NCI-H526 treated with DMSO at 0.1 percent for 48 hours (cell line): Measurements from ENCODE around the gene DNASE2B.

ENCODE experiments used
- DNase-seq: peaks from one replicate; lab custom pipeline; 2025; lab: John Stamatoyannopoulos, UW

Gene DNASE2B

GRCh38 chr1:84374991-84375696, 23.1 kb upstream of the DNASE2B start:
- DNase-seq, result no peak

DNA sequence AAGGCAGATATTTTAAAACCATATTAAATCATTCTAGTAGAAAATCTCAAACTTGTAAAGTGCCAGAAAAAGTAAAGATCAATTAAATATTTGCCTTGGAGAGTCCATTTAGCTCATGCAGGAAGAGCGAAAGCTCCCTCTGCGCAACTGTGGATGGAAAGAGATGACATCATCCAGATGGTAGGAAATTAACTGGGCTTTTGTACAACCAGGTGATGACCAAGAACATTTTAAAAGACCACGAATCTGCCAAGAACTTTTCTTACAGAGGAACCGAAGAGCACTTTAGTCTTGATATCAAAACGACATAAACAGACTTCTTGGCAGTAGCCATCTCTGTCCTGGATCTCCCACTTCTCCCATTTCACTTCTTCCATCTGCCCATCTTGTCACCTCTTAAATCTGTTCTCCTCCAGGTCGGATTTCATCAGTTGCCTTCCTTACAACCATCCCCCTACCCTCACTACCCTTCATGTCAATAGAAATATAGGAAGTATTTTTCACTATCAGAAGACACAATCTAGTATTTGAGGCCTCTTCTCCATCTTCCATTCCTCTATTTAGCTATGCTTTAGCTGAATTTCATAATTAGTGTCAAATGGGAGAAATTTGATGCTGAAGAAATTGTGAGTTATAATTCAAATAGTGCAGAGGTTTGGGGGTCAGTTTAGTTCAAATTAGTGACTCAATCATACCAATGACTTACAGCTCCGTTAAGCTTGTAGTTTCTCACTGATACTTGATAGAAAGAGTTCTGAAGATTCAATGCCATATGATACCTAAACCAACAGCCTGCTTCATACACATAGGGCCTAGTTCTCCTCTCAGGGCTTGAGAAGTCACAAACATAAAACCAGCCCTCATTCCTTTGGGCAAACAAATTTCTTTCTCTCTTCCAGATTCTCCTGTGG, 22.0 kb upstream of the DNASE2B start:
- no peak for DNase-seq

DNA sequence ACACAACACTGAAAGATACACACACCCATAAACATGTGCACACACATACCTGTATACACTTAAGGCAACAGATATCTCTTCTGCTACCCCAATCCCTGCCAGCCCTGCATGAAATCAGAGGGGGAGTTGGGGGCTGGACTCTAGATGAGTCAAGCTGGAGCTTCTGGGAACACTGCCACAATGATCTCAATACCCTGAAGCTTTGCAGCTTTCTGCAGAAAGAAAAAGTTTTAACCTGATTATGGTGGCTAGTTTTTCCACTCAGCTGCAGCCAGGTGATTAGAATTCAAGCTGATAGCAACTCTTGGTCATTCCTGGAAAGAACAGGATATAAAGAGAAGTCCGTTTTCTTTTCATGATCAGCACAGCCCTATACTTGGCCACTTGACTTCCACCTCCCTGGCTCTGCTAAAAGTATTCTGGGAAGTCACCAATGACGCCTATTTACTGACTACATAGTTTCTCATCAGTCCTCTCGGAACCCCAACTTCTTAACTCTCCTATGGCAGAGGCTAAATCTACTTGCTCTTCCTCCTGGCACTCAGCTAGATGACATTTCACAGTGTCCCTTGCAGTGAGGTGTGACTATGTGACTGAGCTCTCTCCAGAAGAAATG, 20.7 kb upstream of the DNASE2B start:
- DNase-seq, result no peak

DNA sequence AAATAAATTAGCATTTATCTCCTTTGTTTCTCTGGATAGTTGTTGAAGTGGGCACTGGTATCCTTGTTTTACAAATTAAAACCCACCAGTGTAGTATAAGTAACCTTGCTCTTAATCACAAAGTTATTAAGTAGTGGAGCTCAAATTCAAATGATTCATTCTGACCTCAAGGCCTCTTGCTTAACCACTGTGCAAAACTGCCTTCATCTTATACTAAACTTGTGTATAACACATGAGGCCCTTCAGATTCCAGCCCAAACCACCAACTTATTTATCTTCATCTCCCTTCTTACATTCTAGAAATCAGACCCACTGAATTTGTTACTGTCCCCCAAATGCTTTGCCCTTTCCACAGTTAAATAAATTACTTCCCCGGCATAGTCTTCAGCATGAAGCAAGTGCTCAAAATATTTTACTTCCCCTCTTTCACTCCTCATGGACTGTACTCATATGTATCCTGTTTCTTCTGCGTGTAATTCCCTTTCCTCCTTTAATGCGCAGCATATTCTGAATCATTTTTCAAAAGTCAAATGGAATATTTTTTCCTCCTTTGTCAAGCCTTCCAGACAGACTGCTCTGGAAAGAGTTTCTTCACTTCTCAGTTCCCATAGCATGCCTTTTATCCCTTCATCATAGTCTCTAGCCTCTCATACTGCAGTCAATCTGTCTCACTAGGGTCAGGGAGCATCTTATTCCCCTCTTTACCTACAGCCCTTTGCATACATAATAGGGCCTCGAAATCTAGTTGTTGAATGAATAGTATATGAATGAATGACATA, 19.0 kb upstream of the DNASE2B start:
- DNase-seq, result no peak

GRCh38 chr1:84379917-84380180, 18.4 kb upstream of the DNASE2B start:
- no peak for DNase-seq

DNA sequence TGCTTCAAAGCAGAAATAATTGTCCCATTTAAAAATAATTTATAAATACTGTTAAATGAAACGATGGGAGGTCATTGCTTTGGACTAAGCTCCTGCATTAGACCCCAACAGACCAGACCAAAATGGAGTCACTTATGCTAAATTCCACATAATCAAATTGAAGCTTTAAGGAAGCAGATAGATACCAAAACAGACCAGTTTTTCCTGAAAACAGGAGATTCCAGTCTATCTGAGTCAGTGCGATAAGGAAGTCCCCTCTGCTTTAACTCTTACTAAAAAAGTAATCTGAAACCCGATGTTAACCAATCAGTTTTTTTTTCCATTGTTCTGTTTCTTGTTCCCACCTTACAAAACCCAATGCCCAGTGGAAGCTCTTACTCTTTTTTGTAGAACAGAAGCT, 16.2 kb upstream of the DNASE2B start:
- no peak for DNase-seq

DNA sequence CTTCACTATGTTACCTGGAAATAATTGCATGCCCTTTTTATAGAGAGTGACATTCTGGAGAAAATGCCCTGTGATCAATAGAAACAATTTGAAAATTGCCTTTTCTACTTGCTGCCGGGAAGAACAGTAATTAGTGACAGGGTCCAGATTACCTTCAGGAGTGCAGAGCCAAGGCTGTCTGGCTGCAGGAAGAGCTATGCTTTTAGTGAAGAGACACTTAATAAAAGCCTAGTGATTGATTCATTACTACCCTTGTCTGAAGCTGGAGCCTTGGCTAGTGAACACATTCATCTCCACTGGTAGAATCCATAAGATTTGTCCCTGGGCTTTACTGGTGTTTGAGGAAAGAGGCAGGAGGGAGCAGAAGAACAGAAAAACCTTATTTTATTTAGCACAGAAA, 12.9 kb upstream of the DNASE2B start:
- no peak for DNase-seq

DNA sequence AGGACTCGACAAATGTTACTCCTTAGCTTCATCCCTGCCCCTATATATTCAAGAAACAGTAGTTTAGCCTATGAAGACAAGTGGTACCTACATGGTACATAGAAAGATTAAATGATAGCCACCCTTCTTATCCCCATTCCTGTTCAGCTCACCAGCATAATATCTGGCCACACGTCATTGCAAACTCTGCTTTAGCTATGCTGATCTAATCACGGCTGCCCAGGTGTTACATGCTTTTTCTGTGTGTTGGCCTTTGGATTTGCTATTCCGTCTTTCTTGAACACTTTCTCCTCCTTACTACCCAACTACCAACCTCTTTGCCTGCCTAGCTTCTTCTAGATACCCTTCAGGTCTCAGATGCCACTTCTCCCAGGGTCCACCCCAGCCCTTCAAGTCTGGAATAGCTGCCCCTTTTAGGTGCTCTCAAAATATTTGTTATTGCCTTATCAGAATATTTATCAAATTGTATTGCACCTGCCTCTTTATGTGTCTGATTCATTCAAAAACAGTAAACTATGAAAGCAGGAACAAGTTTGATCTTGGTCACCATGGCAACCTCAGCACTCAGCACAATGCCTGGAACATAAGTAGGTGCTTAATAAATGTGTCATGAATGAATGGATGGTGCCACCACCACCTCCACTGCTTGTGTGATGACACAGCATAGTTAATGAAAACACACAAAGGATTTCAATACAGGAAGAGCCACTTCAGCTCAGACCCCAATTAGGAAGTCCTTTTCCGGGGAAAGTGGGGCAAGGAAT, 11.4 kb upstream of the DNASE2B start:
- no peak for DNase-seq

- no peak for DNase-seq
Measured at GRCh38 chr1:84387480-84388163, 10.7 kb upstream of the DNASE2B start.

DNA sequence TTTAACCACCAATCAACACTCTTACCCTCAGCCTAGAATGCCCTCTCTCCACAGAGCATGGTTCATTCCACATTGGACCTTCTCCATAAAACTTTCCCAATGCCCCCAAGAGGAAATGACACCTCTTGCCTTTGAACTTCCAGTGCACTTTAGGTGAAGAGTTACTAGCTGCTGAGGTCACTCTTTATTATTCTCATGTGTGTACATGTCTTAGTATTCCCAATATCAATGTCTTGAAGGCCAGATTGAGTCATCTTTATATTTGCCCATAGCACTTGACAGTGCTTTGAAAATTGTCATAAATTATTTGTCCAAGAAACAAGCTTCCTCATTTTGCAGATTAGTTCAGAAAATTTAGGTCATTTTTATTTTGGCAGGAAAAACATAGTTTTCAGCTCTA, 8.1 kb upstream of the DNASE2B start:
- DNase-seq, result no peak

DNA sequence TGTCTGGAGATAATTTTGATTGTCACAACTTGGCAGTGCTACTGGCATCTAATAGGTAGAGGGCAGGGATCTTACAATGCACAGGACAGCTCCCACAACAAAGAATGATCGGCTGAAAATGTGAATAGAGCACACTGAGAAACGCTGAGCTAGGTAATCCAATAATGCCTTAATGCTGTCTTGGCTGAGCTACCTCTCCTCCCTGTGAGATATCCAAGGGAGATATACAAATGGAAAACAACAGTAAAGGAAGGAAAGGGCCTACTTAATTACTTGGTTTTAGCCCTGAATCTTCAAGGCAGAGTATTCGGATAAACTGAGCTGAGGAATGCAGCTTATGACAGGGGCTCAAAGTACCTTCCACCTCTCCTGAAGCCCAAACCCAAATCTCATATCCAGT, 2.9 kb downstream of the DNASE2B start:
- no peak for DNase-seq

- no peak for DNase-seq
Measured at GRCh38 chr1:84402060-84402459, 3.8 kb downstream of the DNASE2B start.

DNA sequence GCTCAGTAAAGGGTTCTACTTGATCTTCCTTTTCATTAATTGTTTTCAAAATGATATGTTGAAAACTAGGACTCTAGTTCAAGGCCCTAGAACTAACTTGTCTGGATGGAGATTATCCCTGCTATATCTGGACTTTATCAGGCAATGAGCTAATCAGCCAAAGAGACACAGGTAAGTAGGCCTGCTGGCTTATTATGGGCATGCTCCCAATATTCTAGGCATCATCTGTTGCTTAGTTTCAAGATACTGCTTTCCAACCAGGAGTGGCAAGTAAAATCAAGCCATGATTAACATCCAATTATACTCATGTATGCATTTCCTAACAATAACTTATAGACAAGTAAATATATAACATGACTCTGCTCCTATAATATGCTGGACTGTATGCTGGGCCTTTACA, 4.2 kb downstream of the DNASE2B start:
- no peak for DNase-seq

GRCh38 chr1:84403347-84403746, 5.1 kb downstream of the DNASE2B start:
- DNase-seq, result no peak

DNA sequence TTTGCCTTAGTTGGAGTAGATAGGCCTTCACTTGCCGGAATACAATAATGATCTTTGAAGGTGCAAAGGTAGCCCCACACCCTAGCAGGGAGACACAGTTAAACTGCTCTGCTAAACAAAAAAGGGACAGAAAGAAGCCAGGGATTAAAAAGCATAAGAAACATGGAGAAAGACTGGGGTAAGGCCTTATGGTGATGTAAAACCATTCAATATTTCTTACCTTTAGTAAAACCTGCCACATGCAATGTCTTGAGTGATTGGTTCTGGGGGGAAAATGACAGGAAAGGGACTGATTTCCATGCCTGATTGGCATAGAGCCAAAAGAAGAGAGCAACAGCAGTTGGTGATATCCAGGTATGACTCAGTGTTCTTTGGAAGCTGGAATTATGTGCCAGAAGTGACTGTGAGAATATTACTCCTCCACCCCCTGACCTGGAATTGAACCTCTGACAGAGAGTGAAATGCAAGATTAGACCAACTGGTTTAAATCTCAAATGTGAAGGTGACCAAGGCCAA, 8.1 kb downstream of the DNASE2B start:
- DNase-seq, result peak; percentile 15

- DNase-seq, result no peak
Measured at GRCh38 chr1:84407524-84407923, 9.2 kb downstream of the DNASE2B start.

DNA sequence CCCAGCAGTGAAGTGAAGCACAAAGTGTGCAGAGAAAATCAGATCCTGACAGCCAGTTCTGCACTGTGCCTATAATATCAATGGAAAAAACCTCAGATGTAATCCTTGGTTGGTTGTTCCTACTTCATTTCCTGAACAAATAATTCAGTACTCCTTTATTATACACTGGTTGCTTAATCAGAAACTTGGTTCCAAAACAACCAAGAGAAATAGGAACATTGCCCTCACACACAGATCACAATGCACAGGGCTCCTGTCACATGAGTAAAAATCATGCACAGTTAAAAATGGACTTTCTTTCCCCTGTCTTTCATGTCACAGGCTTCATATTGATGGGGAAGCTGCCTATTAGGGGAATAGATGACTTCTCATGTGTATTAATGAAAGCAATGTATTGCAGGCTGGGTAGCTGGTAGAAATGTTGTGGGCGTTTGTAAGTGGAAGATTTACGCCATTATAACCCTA, 9.7 kb downstream of the DNASE2B start:
- no peak for DNase-seq

GRCh38 chr1:84409888-84410287, 11.6 kb downstream of the DNASE2B start:
- DNase-seq, result no peak

GRCh38 chr1:84410328-84411095, 12.2 kb downstream of the DNASE2B start:
- no peak for DNase-seq
